ENCODE data around the gene ASH1L. TPM values are rescaled to one million over a fixed set of nuclear protein-coding genes. Genes with fewer than 3 reads are reported as not detected.
A peak's percentile ranks its signal among the peaks of the same experiment; 100 is the strongest.

The ASH1L gene
- total and polyA plus RNA-seq, 9 of the 15 experiments (the other 6 are each of a cell fraction or from before 2014, with no cell fraction given): 2.0 to 23.3 (median 14.6) TPM

- 0 out of 4 replicates have a peak, but pooled peaks of 1 of the 2 experiments have one; percentile 9 for TF ChIP-seq ZMIZ1 (IDR thresholded peaks at IDR 0.05; ENCODE audit: low read depth in 2 of 2, low read length in 2 of 2)
- no peak for TF ChIP-seq ZNF583 (CRISPR knock-in tag; IDR thresholded peaks at IDR 0.05)
- TF ChIP-seq MEF2A (IDR thresholded peaks at IDR 0.05; ENCODE audit: control insufficient read depth, low read depth, low read length): no peak
- TF ChIP-seq RFX5 (IDR thresholded peaks at IDR 0.05; ENCODE audit: low read depth, low read length): 0 out of 2 replicates have a peak, but pooled peaks have one; percentile 10
- no peak for TF ChIP-seq PYGO2 (tag; IDR thresholded peaks at IDR 0.05)
- TF ChIP-seq ZNF699 (CRISPR knock-in tag; IDR thresholded peaks at IDR 0.05; ENCODE audit: insufficient replicate concordance): no peak
- peak; percentile 86; the same call in 1 of the 2 replicates for TF ChIP-seq SAFB (IDR thresholded peaks at IDR 0.05; ENCODE audit: borderline replicate concordance, low read depth, low read length)
- 0 out of 2 replicates have a peak, but pooled peaks have one; percentile 7 for TF ChIP-seq ZBTB5 (IDR thresholded peaks at IDR 0.05)
- TF ChIP-seq PHF20 (IDR thresholded peaks at IDR 0.05; ENCODE audit: partially characterized antibody): peak; percentile 6
- no peak for TF ChIP-seq TFE3 (CRISPR knock-in tag; IDR thresholded peaks at IDR 0.05)
- peak; percentile 98 for TF ChIP-seq CREB1 (IDR thresholded peaks at IDR 0.05)
- peak; percentile 95 for TF ChIP-seq CREB1 (CRISPR knock-in tag; IDR thresholded peaks at IDR 0.05)
- TF ChIP-seq KHSRP (IDR thresholded peaks at IDR 0.05): no peak
- TF ChIP-seq E2F8 (IDR thresholded peaks at IDR 0.05; ENCODE audit: low read depth, partially characterized antibody): peak; percentile 84
- TF ChIP-seq L3MBTL2 (IDR thresholded peaks at IDR 0.05): peak; percentile 90
Measured at GRCh38 chr1:155308493-155309422, 253.8 kb downstream of the ASH1L start, which contains the start of gene FDPS (continued).
